ENCODE results near the gene MB.

Gene MB

GRCh38 chr22:35578836-35579575 lies 38.1 kb downstream of the MB start:
- in situ Hi-C loops (cut with HindIII; ENCODE audit: low sequenced_read_pairs) = no loop called here

- in situ Hi-C loops (cut with HindIII; ENCODE audit: low sequenced_read_pairs) = no loop called here
These were observed 39.1 kb downstream of the MB start for GRCh38 chr22:35577799-35578659.

- in situ Hi-C loops (cut with HindIII; ENCODE audit: low sequenced_read_pairs) = no loop called here
These were observed 40.5 kb downstream of the MB start for GRCh38 chr22:35576671-35577070.

GRCh38 chr22:35575116-35575748 lies 41.9 kb downstream of the MB start:
- in situ Hi-C loops (cut with HindIII; ENCODE audit: low sequenced_read_pairs) = no loop called here

- in situ Hi-C loops (cut with HindIII; ENCODE audit: low sequenced_read_pairs) = no loop called here
These were observed 44.6 kb downstream of the MB start for GRCh38 chr22:35572556-35572955.

GRCh38 chr22:35570686-35571194 lies 46.4 kb downstream of the MB start:
- in situ Hi-C loops (cut with HindIII; ENCODE audit: low sequenced_read_pairs) = no loop called here

- in situ Hi-C loops (cut with HindIII; ENCODE audit: low sequenced_read_pairs) = loop anchor here (5.0 to 10.0 kb wide), 4 partner anchors 53 to 193 kb away; partner anchors contain the start of gene MCM5
These were observed 47.2 kb downstream of the MB start for GRCh38 chr22:35569916-35570315.

GRCh38 chr22:35568751-35569739 lies 48.1 kb downstream of the MB start:
- in situ Hi-C loops (cut with HindIII; ENCODE audit: low sequenced_read_pairs) = loop anchor here (5.0 to 10.0 kb wide), 4 partner anchors 52 to 192 kb away; partner anchors contain the start of gene MCM5

- in situ Hi-C loops (cut with HindIII; ENCODE audit: low sequenced_read_pairs) = loop anchor here (5.0 to 10.0 kb wide), 4 partner anchors 50 to 190 kb away; partner anchors contain the start of gene MCM5
These were observed 49.6 kb downstream of the MB start for GRCh38 chr22:35567351-35568141.

- in situ Hi-C loops (cut with HindIII; ENCODE audit: low sequenced_read_pairs) = loop anchor here (5.0 to 10.0 kb wide), 4 partner anchors 48 to 188 kb away; partner anchors contain the start of gene MCM5
These were observed 51.9 kb downstream of the MB start for GRCh38 chr22:35564975-35565867.

- in situ Hi-C loops (cut with HindIII; ENCODE audit: low sequenced_read_pairs) = loop anchor here (10.0 kb wide), 1 partner anchor 158 kb away; the partner anchor contains the start of gene MCM5
These were observed 53.9 kb downstream of the MB start for GRCh38 chr22:35563211-35563610.

- in situ Hi-C loops (cut with HindIII; ENCODE audit: low sequenced_read_pairs) = loop anchor here (10.0 kb wide), 1 partner anchor 157 kb away; the partner anchor contains the start of gene MCM5
These were observed 55.2 kb downstream of the MB start for GRCh38 chr22:35561796-35562526.

- in situ Hi-C loops (cut with HindIII; ENCODE audit: low sequenced_read_pairs) = loop anchor here (10.0 kb wide), 1 partner anchor 156 kb away; the partner anchor contains the start of gene MCM5
These were observed 56.3 kb downstream of the MB start for GRCh38 chr22:35560824-35561223.

GRCh38 chr22:35560366-35560765 lies 56.8 kb downstream of the MB start:
- in situ Hi-C loops (cut with HindIII; ENCODE audit: low sequenced_read_pairs) = loop anchor here (10.0 kb wide), 1 partner anchor 156 kb away; the partner anchor contains the start of gene MCM5

- in situ Hi-C loops (cut with HindIII; ENCODE audit: low sequenced_read_pairs) = loop anchor here (10.0 kb wide), 1 partner anchor 155 kb away; the partner anchor contains the start of gene MCM5
These were observed 57.6 kb downstream of the MB start for GRCh38 chr22:35559354-35560005.

- in situ Hi-C loops (cut with HindIII; ENCODE audit: low sequenced_read_pairs) = no loop called here
These were observed 58.4 kb downstream of the MB start for GRCh38 chr22:35558719-35559118.

Measured in endothelial cell of hepatic sinusoid (primary cell).